HCT116 (cell line): ENCODE results near the gene LRRC3C.

Experiments used
- CTCF ChIP-seq, 3 experiments: fragments of 200-600 bp in 1 of 3; sonication (generic) in 1 of 3; IDR thresholded peaks in 2 of 3; conservative IDR thresholded peaks in 1 of 3; 2 replicates each; pipeline ENCODE4 v1.5.1; 2012 to 2017; ENCODE audit warnings: low read depth in 2 of 3, low read length in 2 of 3, antibody characterized with exemption in 1 of 3, borderline replicate concordance in 1 of 3, control low read depth in 1 of 3, mild to moderate bottlenecking in 1 of 3, mixed read lengths in 1 of 3, mixed run types in 1 of 3, moderate library complexity in 1 of 3; ENCODE audit not compliant: insufficient read depth in 1 of 3
- EZH2 ChIP-seq: fragments of 200-600 bp; sonication (generic); IDR thresholded peaks from 2 replicates; pipeline ENCODE4 v1.6.1; 2017; ENCODE audit warnings: antibody characterized with exemption, mixed run types
- MAX ChIP-seq: IDR thresholded peaks from 2 replicates; pipeline ENCODE4 v1.6.1; 2012
- POLR2A ChIP-seq: IDR thresholded peaks from 2 replicates; pipeline ENCODE4 v1.7.0; 2011; ENCODE audit warnings: borderline replicate concordance; ENCODE audit not compliant: insufficient read depth, insufficient read length; ENCODE audit errors: extremely low read depth
- POLR2AphosphoS5 ChIP-seq: IDR thresholded peaks from 2 replicates; pipeline ENCODE4 v1.6.1; 2011; ENCODE audit warnings: mild to moderate bottlenecking, low read depth, low read length, moderate library complexity
- SIN3A ChIP-seq: IDR thresholded peaks from 2 replicates; pipeline ENCODE4 v1.6.1; 2012; ENCODE audit warnings: low read depth
- SRF ChIP-seq: IDR thresholded peaks from 2 replicates; pipeline ENCODE4 v1.6.1; 2012; ENCODE audit warnings: low read depth
- YY1 ChIP-seq: IDR thresholded peaks from 2 replicates; pipeline ENCODE4 v1.6.1; 2011; ENCODE audit warnings: low read length, low read depth, moderate library complexity, mild to moderate bottlenecking; ENCODE audit not compliant: insufficient replicate concordance; ENCODE audit errors: extremely low read depth
- ZNF274 ChIP-seq: fragments of 200-500 bp; sonication (Bioruptor generic); IDR thresholded peaks from 2 replicates; pipeline ENCODE4 v1.6.1; 2014; ENCODE audit warnings: mild to moderate bottlenecking, low read depth, low read length, inconsistent platforms

- TF ChIP-seq CTCF (IDR thresholded peaks at IDR 0.05 in 2 of 3, conservative IDR thresholded peaks at IDR 0.05 in 1 of 3; ENCODE audit: borderline replicate concordance in 1 of 3, insufficient read depth in 1 of 3, low read depth in 2 of 3, low read length in 2 of 3) (no peak), SRF (no peak), MAX (no peak), POLR2A (no peak), SIN3A (no peak), YY1 (no peak), POLR2AphosphoS5 (no peak), EZH2 (no peak), ZNF274 (no peak)
Measured at GRCh38 chr17:39943702-39944392, 16.3 kb downstream of the LRRC3C start.
